Liver (tissue), 3 donors: Measurements from ENCODE around the gene CRACDL.

Experiments used
- RXRA ChIP-seq, 2 donors: IDR thresholded peaks; 2 replicates each; pipeline ENCODE4 v1.6.1; 2017 to 2018; ENCODE audit warnings: antibody characterized with exemption in 2 of 2, mild to moderate bottlenecking in 1 of 2
- TF ChIP-seq, protein P1 (sequence below): fragments of 150-350 bp; IDR thresholded peaks from 2 replicates; pipeline ENCODE4 v1.5.1; 2017; ENCODE audit warnings: improper control_type of control experiment, low read depth, low read length; ENCODE audit not compliant: missing input control
- donor health status: healthy.
- donor health status: healthy.

DNA sequence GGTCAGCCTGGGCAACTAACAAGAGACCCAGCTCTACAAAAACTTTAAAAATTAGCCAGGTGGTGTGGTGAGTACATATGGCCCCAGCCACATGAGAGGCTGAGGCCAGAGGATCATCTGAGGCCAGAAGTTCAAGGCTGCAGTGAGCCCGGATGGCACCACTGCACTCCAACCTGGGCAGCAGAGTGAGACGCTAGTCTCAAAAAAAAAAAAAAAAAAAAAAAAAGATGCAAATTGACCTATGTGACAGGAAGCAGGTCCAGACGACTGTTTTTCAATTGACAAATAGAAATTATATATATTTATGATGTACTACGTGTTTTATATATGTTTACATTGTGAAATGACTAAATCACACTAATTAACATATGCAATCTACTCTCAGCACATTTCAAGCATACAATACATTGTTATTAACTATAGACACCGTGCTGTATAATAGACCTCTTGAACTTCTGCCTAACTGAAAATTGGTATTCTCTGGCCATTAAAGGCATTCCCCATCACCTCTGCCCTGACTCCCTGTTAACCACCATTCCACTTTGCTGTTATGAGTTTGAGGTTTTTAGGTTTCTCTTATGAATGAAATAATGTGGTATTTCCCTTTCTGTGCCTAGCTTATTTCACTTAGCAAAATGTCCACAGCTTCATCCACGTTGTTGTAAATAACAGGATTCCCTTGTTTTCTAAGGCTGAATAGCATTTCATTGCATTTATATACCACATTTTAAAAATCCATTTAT lies 172.6 kb downstream of the CRACDL start:
- TF ChIP-seq, protein P1, sequence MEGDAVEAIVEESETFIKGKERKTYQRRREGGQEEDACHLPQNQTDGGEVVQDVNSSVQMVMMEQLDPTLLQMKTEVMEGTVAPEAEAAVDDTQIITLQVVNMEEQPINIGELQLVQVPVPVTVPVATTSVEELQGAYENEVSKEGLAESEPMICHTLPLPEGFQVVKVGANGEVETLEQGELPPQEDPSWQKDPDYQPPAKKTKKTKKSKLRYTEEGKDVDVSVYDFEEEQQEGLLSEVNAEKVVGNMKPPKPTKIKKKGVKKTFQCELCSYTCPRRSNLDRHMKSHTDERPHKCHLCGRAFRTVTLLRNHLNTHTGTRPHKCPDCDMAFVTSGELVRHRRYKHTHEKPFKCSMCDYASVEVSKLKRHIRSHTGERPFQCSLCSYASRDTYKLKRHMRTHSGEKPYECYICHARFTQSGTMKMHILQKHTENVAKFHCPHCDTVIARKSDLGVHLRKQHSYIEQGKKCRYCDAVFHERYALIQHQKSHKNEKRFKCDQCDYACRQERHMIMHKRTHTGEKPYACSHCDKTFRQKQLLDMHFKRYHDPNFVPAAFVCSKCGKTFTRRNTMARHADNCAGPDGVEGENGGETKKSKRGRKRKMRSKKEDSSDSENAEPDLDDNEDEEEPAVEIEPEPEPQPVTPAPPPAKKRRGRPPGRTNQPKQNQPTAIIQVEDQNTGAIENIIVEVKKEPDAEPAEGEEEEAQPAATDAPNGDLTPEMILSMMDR: no peak
- TF ChIP-seq RXRA (IDR thresholded peaks at IDR 0.05): no peak
